SH-SY5Y (cell line): Measurements from ENCODE around the gene GIT1.

Experiments used
- GATA2 ChIP-seq: IDR thresholded peaks from 2 replicates; pipeline ENCODE4 v1.6.1; 2011; ENCODE audit warnings: mild to moderate bottlenecking, low read depth, low read length
- GATA3 ChIP-seq: IDR thresholded peaks from 2 replicates; pipeline ENCODE4 v1.6.1; 2011; ENCODE audit warnings: low read depth, mild to moderate bottlenecking, low read length, moderate library complexity

DNA sequence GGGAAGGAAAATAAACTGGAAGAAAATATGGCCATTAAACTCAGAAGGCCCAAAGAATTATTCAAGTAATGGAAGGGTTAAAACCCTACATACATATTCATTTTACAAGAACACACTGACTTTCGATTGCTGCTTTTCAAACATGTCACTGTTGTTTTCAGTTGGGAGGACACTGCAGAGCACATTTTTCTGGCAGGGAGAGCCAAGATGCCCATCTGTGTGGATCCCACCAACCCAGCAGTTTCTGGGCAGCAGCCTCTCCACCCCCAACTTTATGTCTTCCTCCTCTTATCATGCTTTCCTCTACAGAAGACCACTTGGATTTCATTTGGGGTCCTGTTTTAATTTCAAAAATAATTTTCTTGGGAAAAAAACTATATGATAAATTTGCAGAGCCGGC lies 40.4 kb upstream of the GIT1 start:
- TF ChIP-seq GATA2 (no peak), GATA3 (no peak)
